ENCODE results near the gene STK35. TPM values are rescaled to one million over a fixed set of nuclear protein-coding genes. Genes with fewer than 3 reads are reported as not detected.

The STK35 gene
- total RNA-seq, 1 donor from 2014 or later = 13.0 TPM

- no peak overlapping the region for H3K27ac ChIP-seq
- H3K27me3 ChIP-seq = peaks cover 4% of the 10 kb centered on the region
- no peaks in the 10 kb centered on the region for H3K36me3 ChIP-seq
- no peak for DNase-seq
- TF ChIP-seq CTCF (IDR thresholded peaks at IDR 0.05) = no peak
- no peaks in the 10 kb centered on the region for H3K4me1 ChIP-seq
- intact Hi-C loops (cut with DNase I) = loop anchor here (10.0 kb wide), 1 partner anchor 79 kb away; no protein-coding TSS in a partner anchor
- no peak overlapping the region for H3K4me3 ChIP-seq
- no peak for ATAC-seq
- no peaks in the 10 kb centered on the region for H3K9me3 ChIP-seq
These were observed 61.7 kb downstream of the STK35 start for GRCh38 chr20:2163312-2163711.

- intact Hi-C loops (cut with DNase I) = loop anchor here (10.0 kb wide), 1 partner anchor 79 kb away; no protein-coding TSS in a partner anchor
- peaks cover 4% of the 10 kb centered on the region for H3K27me3 ChIP-seq
- DNase-seq (no peak), ATAC-seq (no peak)
- H3K4me3 ChIP-seq = no peak overlapping the region
- H3K9me3 ChIP-seq = no peaks in the 10 kb centered on the region
- TF ChIP-seq CTCF (IDR thresholded peaks at IDR 0.05) = no peak
- H3K36me3 ChIP-seq = no peaks in the 10 kb centered on the region
- H3K27ac ChIP-seq = no peak overlapping the region
- H3K4me1 ChIP-seq = no peaks in the 10 kb centered on the region
These were observed 62.1 kb downstream of the STK35 start for GRCh38 chr20:2163757-2164156.

GRCh38 chr20:2164421-2164820 is 62.8 kb downstream of the STK35 start:
- H3K27me3 ChIP-seq = peaks cover 4% of the 10 kb centered on the region
- intact Hi-C loops (cut with DNase I) = loop anchor here (10.0 kb wide), 1 partner anchor 80 kb away; no protein-coding TSS in a partner anchor
- no peaks in the 10 kb centered on the region for H3K9me3 ChIP-seq
- TF ChIP-seq CTCF (IDR thresholded peaks at IDR 0.05) = no peak
- DNase-seq = no peak
- H3K4me1 ChIP-seq = no peaks in the 10 kb centered on the region
- no peak overlapping the region for H3K4me3 ChIP-seq
- H3K27ac ChIP-seq = no peak overlapping the region
- H3K36me3 ChIP-seq = no peaks in the 10 kb centered on the region
- no peak for ATAC-seq

GRCh38 chr20:2164966-2165365 is 63.3 kb downstream of the STK35 start:
- ATAC-seq (no peak), DNase-seq (no peak)
- Histone ChIP-seq H3K36me3 (no peaks in the 10 kb centered on the region), H3K27me3 (peaks cover 4% of the 10 kb centered on the region), H3K9me3 (no peaks in the 10 kb centered on the region), H3K4me1 (no peaks in the 10 kb centered on the region), H3K27ac (no peak overlapping the region), H3K4me3 (no peak overlapping the region)
- intact Hi-C loops (cut with DNase I) = loop anchor here (10.0 kb wide), 1 partner anchor 80 kb away; no protein-coding TSS in a partner anchor
- TF ChIP-seq CTCF (IDR thresholded peaks at IDR 0.05) = no peak

- H3K4me1 ChIP-seq = no peaks in the 10 kb centered on the region
- DNase-seq = no peak
- H3K27me3 ChIP-seq = peaks cover 4% of the 10 kb centered on the region
- ATAC-seq = no peak
- no peaks in the 10 kb centered on the region for H3K36me3 ChIP-seq
- no peak for TF ChIP-seq CTCF (IDR thresholded peaks at IDR 0.05)
- intact Hi-C loops (cut with DNase I) = loop anchor here (10.0 kb wide), 1 partner anchor 81 kb away; no protein-coding TSS in a partner anchor
- no peak overlapping the region for H3K4me3 ChIP-seq
- H3K9me3 ChIP-seq = no peaks in the 10 kb centered on the region
- H3K27ac ChIP-seq = no peak overlapping the region
These were observed 64.2 kb downstream of the STK35 start for GRCh38 chr20:2165871-2166270.

GRCh38 chr20:2167112-2167511 is 65.5 kb downstream of the STK35 start:
- intact Hi-C loops (cut with DNase I) = loop anchor here (10.0 kb wide), 1 partner anchor 82 kb away; no protein-coding TSS in a partner anchor
- no peaks in the 10 kb centered on the region for H3K9me3 ChIP-seq
- no peak overlapping the region for H3K4me3 ChIP-seq
- peaks cover 4% of the 10 kb centered on the region for H3K27me3 ChIP-seq
- ATAC-seq = no peak
- TF ChIP-seq CTCF (IDR thresholded peaks at IDR 0.05) = no peak
- no peak for DNase-seq
- no peaks in the 10 kb centered on the region for H3K36me3 ChIP-seq
- no peaks in the 10 kb centered on the region for H3K4me1 ChIP-seq
- H3K27ac ChIP-seq = no peak overlapping the region
